GM10248 (cell line): Measurements from ENCODE around the gene HDHD5.
"Not testable (repeated sequence)": the region's sequence is repeated elsewhere in the genome, so short reads cannot be mapped to it uniquely, and the experiment has no call there.

ENCODE experiments used
- CTCF ChIA-PET: fragments of 300-600 bp; sonication (Branson Sonifier 250); formaldehyde crosslinking; extraction: SDS; loops from one replicate; lab custom pipeline; 2021; ENCODE audit warnings: antibody characterized with exemption; lab: Yijun Ruan, JAX
- POLR2A ChIA-PET: fragments of 350-650 bp; sonication (Branson Sonifier 250); formaldehyde crosslinking; extraction: SDS; loops from one replicate; lab custom pipeline; 2020; ENCODE audit warnings: antibody characterized with exemption; lab: Yijun Ruan, JAX
- DNase-seq: peaks from one replicate; pipeline ENCODE4 v3.0.0; 2012; ENCODE audit errors: extremely low spot score
- CTCF ChIP-seq: IDR thresholded peaks from 2 replicates; pipeline ENCODE4 v1.5.1; 2012; ENCODE audit warnings: mild to moderate bottlenecking, low read depth; ENCODE audit errors: extremely low read depth, missing control alignments, control extremely low read depth

The HDHD5 gene

GRCh38 chr22:17158176-17158567 is 905 bp downstream of the HDHD5 start:
- ChIA-PET CTCF (interaction anchor here (1.1 to 11.4 kb wide), 5 partner anchors 9 to 101 kb away, joined by 3 to 137 read pairs (median 4); no protein-coding TSS in a partner anchor), POLR2A (no interaction called here)
- TF ChIP-seq CTCF: no peak
- DNase-seq: no peak

- no peak for TF ChIP-seq CTCF
- ChIA-PET POLR2A (no interaction called here), CTCF (interaction anchor here (1.1 to 11.4 kb wide), 5 partner anchors 9 to 100 kb away, joined by 3 to 137 read pairs (median 4); no protein-coding TSS in a partner anchor)
- no peak for DNase-seq
Measured at GRCh38 chr22:17157714-17158113, 1.4 kb downstream of the HDHD5 start.

- DNase-seq: no peak
- ChIA-PET POLR2A (no interaction called here), CTCF (interaction anchor here (11.4 kb wide), 1 partner anchor 17 kb away, joined by 137 read pairs; no protein-coding TSS in a partner anchor)
- no peak for TF ChIP-seq CTCF
Measured at GRCh38 chr22:17155941-17156340, 3.1 kb downstream of the HDHD5 start.

- ChIA-PET POLR2A (no interaction called here), CTCF (interaction anchor here (11.4 kb wide), 1 partner anchor 20 kb away, joined by 137 read pairs; no protein-coding TSS in a partner anchor)
- no peak for DNase-seq
- no peak for TF ChIP-seq CTCF
Measured at GRCh38 chr22:17152971-17153370, 6.1 kb downstream of the HDHD5 start.

GRCh38 chr22:17152340-17152739 is 6.7 kb downstream of the HDHD5 start:
- POLR2A ChIA-PET: no interaction called here
- CTCF ChIA-PET: interaction anchor here (11.4 kb wide), 1 partner anchor 21 kb away, joined by 137 read pairs; no protein-coding TSS in a partner anchor
- TF ChIP-seq CTCF: no peak
- DNase-seq: no peak

GRCh38 chr22:17149076-17149815 is 9.8 kb downstream of the HDHD5 start:
- ChIA-PET POLR2A (no interaction called here), CTCF (interaction anchor here (1.1 to 3.8 kb wide), 5 partner anchors 9 to 352 kb away, joined by 3 to 31 read pairs (median 5); no protein-coding TSS in a partner anchor)
- no peak for TF ChIP-seq CTCF
- DNase-seq: no peak

GRCh38 chr22:17147458-17147857 is 11.6 kb downstream of the HDHD5 start:
- CTCF ChIA-PET: interaction anchor here (1.5 to 3.8 kb wide), 2 partner anchors 16 to 25 kb away, joined by 3 to 31 read pairs; no protein-coding TSS in a partner anchor
- POLR2A ChIA-PET: not testable (repeated sequence)

More at GRCh38 chr22:17147458-17147857, 11.6 kb downstream of the HDHD5 start:
- not testable (repeated sequence) for DNase-seq
